ENCODE results near the gene ABL1.
"Not testable (repeated sequence)": the region's sequence is repeated elsewhere in the genome, so short reads cannot be mapped to it uniquely, and the experiment has no call there.

ABL1 gene

GRCh38 chr9:130844044-130844451 is 9.0 kb downstream of the ABL1 start:
- WGBS (ENCODE audit: insufficient coverage) = 83% methylated on average over 2 of the region's 4 CpGs
- H3K4me1 ChIP-seq (ENCODE audit: control extremely low read depth in 1 of 4, control insufficient read depth in 4 of 4, insufficient read depth in 4 of 4, low read length in 3 of 4) = peaks cover 0 to 9% (median under 1%) of the 10 kb centered on the region in 4 experiments
- POLR2A ChIA-PET = interaction anchor here (0.7 kb wide), 1 partner anchor 40 kb away, joined by 3 read pairs; no protein-coding TSS in a partner anchor
- CTCF ChIA-PET = interaction anchor here (1.0 kb wide), 1 partner anchor 19 kb away, joined by 3 read pairs; no protein-coding TSS in a partner anchor
- no peak for DNase-seq
- no peaks in the 10 kb centered on the region for H3K9me3 ChIP-seq (ENCODE audit: control extremely low read depth in 1 of 5, control insufficient read depth in 4 of 5, insufficient read depth in 2 of 5, low read depth in 1 of 5, low read length in 4 of 5)
- H3K27me3 ChIP-seq (replicated peaks in 2 of 5; ENCODE audit: control insufficient read depth in 4 of 5, insufficient read depth in 5 of 5, low read length in 4 of 5) = no peaks in the 10 kb centered on the region
- no peak overlapping the region for H3K4me3 ChIP-seq (ENCODE audit: control insufficient read depth in 1 of 7, extremely low read depth in 1 of 7, insufficient read depth in 4 of 7, low read depth in 2 of 7, low read length in 6 of 7)
- peaks cover 0 to 3% (median 1%) of the 10 kb centered on the region in 4 experiments for H3K36me3 ChIP-seq (ENCODE audit: control insufficient read depth in 4 of 4, insufficient read depth in 4 of 4, low read length in 3 of 4)
- H3K27ac ChIP-seq (ENCODE audit: insufficient read depth in 1 of 2, low read depth in 1 of 2, low read length in 2 of 2, poor library complexity in 1 of 2, severe bottlenecking in 2 of 2) = no peak overlapping the region

DNA sequence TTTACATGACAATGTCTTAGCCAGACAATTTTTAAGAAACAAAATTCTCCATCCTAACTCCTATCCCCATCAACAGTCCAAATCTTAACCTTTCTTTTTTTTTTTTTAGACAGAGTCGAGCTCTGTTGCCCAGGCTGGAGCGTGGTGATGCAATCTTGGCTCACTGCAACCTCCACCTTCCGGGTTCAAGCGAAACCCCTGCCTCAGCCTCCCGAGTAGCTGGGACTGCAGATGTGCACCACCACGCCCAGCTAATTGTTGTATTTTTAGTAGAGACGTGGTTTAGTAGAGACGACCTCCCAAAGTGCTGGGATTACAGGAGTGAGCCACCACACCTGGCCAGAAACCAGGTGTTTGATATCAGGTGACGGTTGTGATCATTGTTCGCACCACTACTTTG is 10.2 kb downstream of the ABL1 start:
- Histone ChIP-seq H3K27me3 (replicated peaks in 2 of 5; ENCODE audit: control insufficient read depth in 4 of 5, insufficient read depth in 5 of 5, low read length in 4 of 5) (no peaks in the 10 kb centered on the region), H3K4me1 (ENCODE audit: control extremely low read depth in 1 of 4, control insufficient read depth in 4 of 4, insufficient read depth in 4 of 4, low read length in 3 of 4) (peaks cover 0 to 2% (median 0%) of the 10 kb centered on the region in 4 experiments), H3K4me3 (ENCODE audit: control insufficient read depth in 1 of 7, extremely low read depth in 1 of 7, insufficient read depth in 4 of 7, low read depth in 2 of 7, low read length in 6 of 7) (no peak overlapping the region), H3K36me3 (ENCODE audit: control insufficient read depth in 4 of 4, insufficient read depth in 4 of 4, low read length in 3 of 4) (peaks cover 0 to 3% (median 1%) of the 10 kb centered on the region in 4 experiments), H3K9me3 (ENCODE audit: control extremely low read depth in 1 of 5, control insufficient read depth in 4 of 5, insufficient read depth in 2 of 5, low read depth in 1 of 5, low read length in 4 of 5) (no peaks in the 10 kb centered on the region), H3K27ac (ENCODE audit: insufficient read depth in 1 of 2, low read depth in 1 of 2, low read length in 2 of 2, poor library complexity in 1 of 2, severe bottlenecking in 2 of 2) (peak overlapping the region in 1 of 2 experiments; percentile 43)
- CTCF ChIA-PET = interaction anchor here (0.8 to 1.2 kb wide), 2 partner anchors 16 to 201 kb away, joined by 3 read pairs; no protein-coding TSS in a partner anchor
- DNase-seq = no peak
- 98% methylated on average over 8 of the region's 10 CpGs for WGBS (ENCODE audit: insufficient coverage)
- POLR2A ChIA-PET = no interaction called here

GRCh38 chr9:130845901-130846481 is 10.9 kb downstream of the ABL1 start:
- Histone ChIP-seq H3K4me1 (ENCODE audit: control extremely low read depth in 1 of 4, control insufficient read depth in 4 of 4, insufficient read depth in 4 of 4, low read length in 3 of 4) (peaks cover 0 to 2% (median 0%) of the 10 kb centered on the region in 4 experiments), H3K4me3 (ENCODE audit: control insufficient read depth in 1 of 7, extremely low read depth in 1 of 7, insufficient read depth in 4 of 7, low read depth in 2 of 7, low read length in 6 of 7) (no peak overlapping the region), H3K36me3 (ENCODE audit: control insufficient read depth in 4 of 4, insufficient read depth in 4 of 4, low read length in 3 of 4) (peaks cover 0 to 3% (median 1%) of the 10 kb centered on the region in 4 experiments), H3K27ac (ENCODE audit: insufficient read depth in 1 of 2, low read depth in 1 of 2, low read length in 2 of 2, poor library complexity in 1 of 2, severe bottlenecking in 2 of 2) (peak overlapping the region in 1 of 2 experiments; percentile 43), H3K27me3 (replicated peaks in 2 of 5; ENCODE audit: control insufficient read depth in 4 of 5, insufficient read depth in 5 of 5, low read length in 4 of 5) (no peaks in the 10 kb centered on the region), H3K9me3 (ENCODE audit: control extremely low read depth in 1 of 5, control insufficient read depth in 4 of 5, insufficient read depth in 2 of 5, low read depth in 1 of 5, low read length in 4 of 5) (no peaks in the 10 kb centered on the region)
- WGBS (ENCODE audit: insufficient coverage) = 100% methylated on average over 4 of the region's 7 CpGs
- peak in 2 of 3 donors; percentile 20 to 36 for DNase-seq
- CTCF ChIA-PET = interaction anchor here (0.6 to 1.2 kb wide), 6 partner anchors 14 to 206 kb away, joined by 3 read pairs; no protein-coding TSS in a partner anchor
- POLR2A ChIA-PET = no interaction called here

DNA sequence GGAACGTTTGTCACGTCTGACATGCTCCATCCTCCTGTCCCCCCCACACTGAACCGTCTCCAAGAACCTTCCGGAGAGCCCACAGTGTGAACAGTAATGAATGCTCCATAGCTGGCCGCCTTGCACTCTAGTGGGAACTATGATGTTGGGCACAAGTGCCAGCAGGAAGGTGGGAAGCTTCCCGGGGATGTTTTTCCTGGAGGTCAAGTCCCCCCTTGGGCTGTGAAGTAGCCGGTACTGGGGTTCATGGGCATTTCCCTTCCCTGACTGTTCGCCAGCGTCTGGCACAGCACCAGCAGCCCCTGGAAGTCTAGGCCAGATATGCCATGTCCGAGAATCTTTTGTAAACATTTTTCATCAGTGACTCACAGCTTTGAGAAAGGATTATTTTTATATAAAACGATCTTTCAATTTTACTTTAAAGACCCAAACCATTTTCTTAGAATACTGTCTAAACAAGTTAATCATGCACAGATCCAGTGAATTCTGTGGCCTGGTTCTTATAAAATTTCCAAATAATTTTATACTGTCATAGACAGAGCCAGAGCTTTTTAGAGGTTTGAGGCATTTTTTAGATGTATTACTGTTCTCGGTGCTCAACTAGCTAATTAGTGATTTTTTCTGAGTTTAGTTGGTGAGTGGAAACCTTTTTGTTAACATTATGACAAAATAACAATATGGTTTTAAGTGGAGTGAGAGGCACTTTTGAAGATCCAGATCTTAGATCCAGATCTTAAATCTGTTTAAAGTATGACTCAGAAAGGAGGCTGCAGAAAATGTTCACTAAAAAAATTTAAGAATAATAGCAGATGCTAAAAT is 11.6 kb downstream of the ABL1 start:
- no peaks in the 10 kb centered on the region for H3K9me3 ChIP-seq (ENCODE audit: control extremely low read depth in 1 of 5, control insufficient read depth in 4 of 5, insufficient read depth in 2 of 5, low read depth in 1 of 5, low read length in 4 of 5)
- peaks cover 0 to 3% (median 1%) of the 10 kb centered on the region in 4 experiments for H3K36me3 ChIP-seq (ENCODE audit: control insufficient read depth in 4 of 4, insufficient read depth in 4 of 4, low read length in 3 of 4)
- ChIA-PET CTCF (interaction anchor here (0.7 to 1.0 kb wide), 3 partner anchors 14 to 139 kb away, joined by 3 read pairs; no protein-coding TSS in a partner anchor), POLR2A (no interaction called here)
- peak overlapping the region in 1 of 2 experiments; percentile 43 for H3K27ac ChIP-seq (ENCODE audit: insufficient read depth in 1 of 2, low read depth in 1 of 2, low read length in 2 of 2, poor library complexity in 1 of 2, severe bottlenecking in 2 of 2)
- peaks cover 0 to 2% (median 0%) of the 10 kb centered on the region in 4 experiments for H3K4me1 ChIP-seq (ENCODE audit: control extremely low read depth in 1 of 4, control insufficient read depth in 4 of 4, insufficient read depth in 4 of 4, low read length in 3 of 4)
- no peak for DNase-seq
- H3K4me3 ChIP-seq (ENCODE audit: control insufficient read depth in 1 of 7, extremely low read depth in 1 of 7, insufficient read depth in 4 of 7, low read depth in 2 of 7, low read length in 6 of 7) = no peak overlapping the region
- WGBS (ENCODE audit: insufficient coverage) = 98% methylated on average over 9 of the region's 12 CpGs
- H3K27me3 ChIP-seq (replicated peaks in 2 of 5; ENCODE audit: control insufficient read depth in 4 of 5, insufficient read depth in 5 of 5, low read length in 4 of 5) = no peaks in the 10 kb centered on the region

DNA sequence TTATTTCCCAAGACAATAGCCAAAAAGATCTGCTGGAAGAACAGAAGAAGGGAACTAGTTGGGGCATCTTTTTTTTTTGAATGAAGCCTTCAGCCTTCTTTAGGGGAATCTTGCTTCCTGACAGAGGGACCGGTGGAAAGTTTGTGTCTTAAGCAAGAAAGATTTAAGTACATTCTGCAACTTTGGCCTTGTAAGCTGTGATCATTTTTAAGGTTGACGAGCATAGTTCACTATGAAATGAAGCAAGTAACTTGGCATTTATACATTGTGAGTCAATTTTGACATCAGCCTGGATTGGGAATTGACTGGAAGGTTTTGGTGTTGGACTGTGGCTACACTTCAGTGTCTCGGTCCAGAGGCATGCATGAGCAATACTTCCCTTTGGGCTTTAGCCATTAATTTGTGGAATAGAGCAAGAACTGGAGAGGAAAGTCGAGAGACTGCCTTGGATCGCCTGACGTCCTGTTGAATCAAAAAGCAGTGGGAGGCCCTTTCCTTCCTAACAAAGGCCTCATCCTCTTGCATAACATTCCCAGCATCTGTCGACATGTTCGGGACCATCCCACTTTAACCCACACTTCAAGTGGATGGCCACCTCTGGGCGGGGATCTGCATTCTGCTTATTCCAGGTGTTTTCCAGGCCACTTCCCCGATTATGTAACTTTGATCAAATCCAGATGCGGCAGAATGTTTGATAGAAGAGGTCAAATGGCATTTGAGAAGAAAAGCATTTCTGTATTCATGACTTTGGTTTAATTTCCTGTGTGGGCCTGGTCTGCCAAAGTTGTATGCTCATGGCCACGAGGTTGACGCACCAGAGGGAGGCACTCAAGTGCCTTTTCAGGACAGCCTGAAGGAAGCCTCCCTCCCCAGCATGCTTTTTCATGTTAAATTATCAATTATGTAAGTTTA is 12.5 kb downstream of the ABL1 start:
- Histone ChIP-seq H3K4me3 (ENCODE audit: control insufficient read depth in 1 of 7, extremely low read depth in 1 of 7, insufficient read depth in 4 of 7, low read depth in 2 of 7, low read length in 6 of 7) (no peak overlapping the region), H3K27ac (ENCODE audit: insufficient read depth in 1 of 2, low read depth in 1 of 2, low read length in 2 of 2, poor library complexity in 1 of 2, severe bottlenecking in 2 of 2) (peak overlapping the region in 1 of 2 experiments; percentile 43), H3K4me1 (ENCODE audit: control extremely low read depth in 1 of 4, control insufficient read depth in 4 of 4, insufficient read depth in 4 of 4, low read length in 3 of 4) (peaks cover 0 to 2% (median 0%) of the 10 kb centered on the region in 4 experiments), H3K9me3 (ENCODE audit: control extremely low read depth in 1 of 5, control insufficient read depth in 4 of 5, insufficient read depth in 2 of 5, low read depth in 1 of 5, low read length in 4 of 5) (no peaks in the 10 kb centered on the region), H3K36me3 (ENCODE audit: control insufficient read depth in 4 of 4, insufficient read depth in 4 of 4, low read length in 3 of 4) (peaks cover 0 to 3% (median 1%) of the 10 kb centered on the region in 4 experiments), H3K27me3 (replicated peaks in 2 of 5; ENCODE audit: control insufficient read depth in 4 of 5, insufficient read depth in 5 of 5, low read length in 4 of 5) (no peaks in the 10 kb centered on the region)
- DNase-seq = no peak
- POLR2A ChIA-PET = no interaction called here
- 94% methylated on average over 11 of the region's 13 CpGs for WGBS (ENCODE audit: insufficient coverage)
- CTCF ChIA-PET = interaction anchor here (1.0 to 1.4 kb wide), 2 partner anchors 15 to 18 kb away, joined by 3 to 4 read pairs; no protein-coding TSS in a partner anchor

DNA sequence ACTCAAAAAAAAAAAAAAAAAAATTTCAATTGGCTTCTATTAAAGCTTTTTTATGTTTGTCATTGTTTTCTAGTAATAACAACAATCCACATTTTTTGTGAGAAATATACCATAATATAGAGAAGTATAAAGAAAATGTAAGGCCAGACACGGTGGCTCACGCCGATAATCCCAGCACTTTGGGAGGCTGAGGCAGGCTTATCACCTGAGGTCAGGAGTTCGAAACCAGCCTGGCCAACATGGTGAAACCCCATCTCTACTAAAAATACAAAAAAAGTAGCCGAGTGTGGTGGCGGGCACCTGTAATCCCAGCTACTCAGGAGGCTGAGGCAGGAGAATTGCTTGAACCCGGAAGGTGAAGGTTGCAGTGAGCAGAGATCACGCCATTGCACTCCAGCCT is 13.5 kb downstream of the ABL1 start:
- H3K27me3 ChIP-seq (replicated peaks in 2 of 5; ENCODE audit: control insufficient read depth in 4 of 5, insufficient read depth in 5 of 5, low read length in 4 of 5); H3K4me3 ChIP-seq (ENCODE audit: control insufficient read depth in 1 of 7, extremely low read depth in 1 of 7, insufficient read depth in 4 of 7, low read depth in 2 of 7, low read length in 6 of 7); DNase-seq; H3K36me3 ChIP-seq (ENCODE audit: control insufficient read depth in 4 of 4, insufficient read depth in 4 of 4, low read length in 3 of 4); POLR2A ChIA-PET; H3K9me3 ChIP-seq (ENCODE audit: control extremely low read depth in 1 of 5, control insufficient read depth in 4 of 5, insufficient read depth in 2 of 5, low read depth in 1 of 5, low read length in 4 of 5); H3K4me1 ChIP-seq (ENCODE audit: control extremely low read depth in 1 of 4, control insufficient read depth in 4 of 4, insufficient read depth in 4 of 4, low read length in 3 of 4); H3K27ac ChIP-seq (ENCODE audit: insufficient read depth in 1 of 2, low read depth in 1 of 2, low read length in 2 of 2, poor library complexity in 1 of 2, severe bottlenecking in 2 of 2): not testable (repeated sequence)
- CTCF ChIA-PET = interaction anchor here (1.0 to 1.4 kb wide), 2 partner anchors 16 to 17 kb away, joined by 3 to 4 read pairs; no protein-coding TSS in a partner anchor
- WGBS (ENCODE audit: insufficient coverage) = 100% methylated on average over 1 of the region's 8 CpGs
